Activated effector memory CD4-positive, alpha-beta T cell treated with Interleukin-2 at 50 U/mL for 16 hours (primary cell): Measurements from ENCODE around the gene RALGPS1.
"Not testable (repeated sequence)": the region's sequence is repeated elsewhere in the genome, so short reads cannot be mapped to it uniquely, and the experiment has no call there.

ENCODE experiments used
- DNase-seq: peaks from one replicate; pipeline ENCODE4 v3.0.0-alpha.2; 2020

RALGPS1 gene

DNA sequence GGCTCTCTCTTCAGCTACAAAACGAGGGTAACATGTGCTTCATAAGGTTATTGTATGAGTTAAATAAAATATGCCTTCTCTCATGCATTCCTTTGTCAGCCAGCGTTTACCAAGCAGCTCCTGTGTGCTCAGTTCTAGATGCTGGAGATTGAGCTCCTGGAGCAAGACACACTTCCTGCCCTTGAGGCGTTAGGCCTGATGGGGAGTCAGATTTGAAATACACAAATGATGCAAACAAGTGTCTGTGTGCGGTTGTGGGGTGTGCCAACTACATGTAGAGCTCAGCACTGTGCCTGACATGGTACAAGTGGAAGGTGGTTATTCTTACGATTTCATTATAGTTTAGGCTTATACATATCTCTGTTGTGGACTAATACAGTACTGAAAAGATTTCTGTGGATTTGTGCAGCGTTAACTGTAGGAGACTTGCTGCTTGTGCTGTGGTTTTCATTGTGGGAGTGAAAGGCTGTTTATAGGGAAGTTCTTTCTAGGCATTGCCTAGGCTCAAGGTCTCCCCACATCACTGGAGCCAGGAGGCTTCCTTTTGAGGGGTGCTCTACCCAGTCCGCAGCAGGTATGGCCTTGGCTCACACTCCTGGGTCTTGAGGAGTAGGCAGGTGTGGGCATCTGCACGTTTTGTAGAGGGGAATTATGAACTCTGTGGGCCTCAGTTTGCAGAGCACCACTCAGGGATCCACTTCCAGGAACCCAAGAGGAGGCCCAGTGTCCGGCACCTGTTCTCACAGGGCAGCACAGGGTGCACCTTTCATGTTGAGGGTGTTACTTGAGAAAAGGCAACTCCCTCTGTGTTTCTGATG, 247.7 kb downstream of the RALGPS1 start:
- DNase-seq, result no peak

DNA sequence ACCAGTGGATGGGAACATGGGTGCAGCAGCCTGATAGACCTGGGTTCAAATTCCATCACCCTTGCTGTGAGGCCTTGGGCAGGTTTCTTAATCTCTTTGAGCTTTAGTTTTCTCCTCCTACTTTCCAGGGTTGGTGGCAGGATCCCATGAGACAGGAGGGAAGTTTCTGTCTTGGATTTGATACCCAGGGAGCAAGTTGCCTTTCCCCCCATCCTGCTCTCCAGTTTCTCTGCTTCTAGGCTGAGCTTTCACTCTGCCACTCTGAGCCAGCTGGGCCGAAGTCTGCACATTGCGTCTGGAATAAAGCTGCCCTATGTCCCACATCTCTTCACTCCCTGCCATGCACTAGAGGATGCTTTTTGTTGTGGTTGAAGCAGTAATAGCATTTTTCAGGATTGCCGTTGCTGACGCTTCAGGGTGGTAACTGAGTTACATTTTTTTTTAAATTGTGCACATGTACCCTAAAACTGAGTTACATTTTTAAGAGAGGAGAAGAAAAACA, 248.3 kb downstream of the RALGPS1 start:
- no peak for DNase-seq

DNA sequence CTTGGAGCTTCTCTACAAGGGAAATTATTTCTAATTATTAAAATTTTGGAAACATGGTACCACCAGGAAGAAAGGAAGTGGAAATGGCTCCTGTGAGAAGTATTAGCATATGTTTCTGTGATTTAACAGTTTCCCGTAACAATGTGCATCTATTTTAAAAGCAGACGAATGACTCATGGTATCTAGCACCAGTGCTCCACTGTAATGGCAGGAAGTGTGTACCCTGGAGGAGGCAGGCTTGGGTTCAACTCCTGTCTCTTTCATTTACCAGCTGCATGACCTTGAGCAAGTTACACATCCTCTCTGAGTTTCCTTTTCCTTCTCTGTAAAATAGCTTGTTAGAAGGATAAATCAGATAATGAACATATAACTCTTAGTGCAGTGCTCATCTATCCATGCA, 248.8 kb downstream of the RALGPS1 start:
- DNase-seq, result no peak

DNA sequence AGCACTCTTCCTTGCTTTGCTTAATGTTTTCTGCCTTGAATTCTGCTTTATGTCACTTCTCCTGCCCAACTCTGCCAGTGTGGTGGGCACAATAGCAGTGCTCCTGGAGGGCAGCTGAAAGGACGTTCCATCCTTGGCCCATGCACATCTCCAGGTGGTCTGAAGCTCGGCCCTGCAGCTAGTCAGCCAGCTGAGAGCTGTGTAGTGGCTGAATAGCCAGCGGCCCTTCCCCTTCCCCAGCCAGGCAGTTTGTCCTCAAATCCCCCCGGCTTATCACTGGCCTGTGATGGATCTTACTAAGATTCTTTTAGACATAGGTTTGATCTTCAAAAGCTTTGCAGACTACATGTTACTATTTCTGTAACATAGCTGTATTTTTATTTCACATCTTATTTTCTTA, 250.5 kb downstream of the RALGPS1 start:
- no peak for DNase-seq

DNA sequence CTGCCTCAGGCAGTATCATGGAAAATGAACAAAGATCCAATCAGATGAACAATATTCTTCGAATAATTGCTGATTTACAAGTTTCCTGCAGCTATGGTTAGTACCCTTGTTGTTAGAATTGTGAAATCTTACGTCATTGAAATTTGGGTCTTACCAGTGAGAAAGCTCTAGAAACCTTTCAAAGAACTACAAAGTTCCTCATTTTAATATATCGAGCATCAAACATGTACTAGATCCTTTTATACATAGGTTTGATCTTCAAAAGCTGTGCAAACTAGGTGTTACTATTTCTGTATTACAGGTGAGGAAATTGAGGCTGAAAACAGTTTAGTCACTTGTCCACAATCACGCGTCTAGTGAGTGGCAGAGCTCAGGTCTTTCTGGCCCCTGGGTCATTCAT, 251.5 kb downstream of the RALGPS1 start:
- no peak for DNase-seq

DNA sequence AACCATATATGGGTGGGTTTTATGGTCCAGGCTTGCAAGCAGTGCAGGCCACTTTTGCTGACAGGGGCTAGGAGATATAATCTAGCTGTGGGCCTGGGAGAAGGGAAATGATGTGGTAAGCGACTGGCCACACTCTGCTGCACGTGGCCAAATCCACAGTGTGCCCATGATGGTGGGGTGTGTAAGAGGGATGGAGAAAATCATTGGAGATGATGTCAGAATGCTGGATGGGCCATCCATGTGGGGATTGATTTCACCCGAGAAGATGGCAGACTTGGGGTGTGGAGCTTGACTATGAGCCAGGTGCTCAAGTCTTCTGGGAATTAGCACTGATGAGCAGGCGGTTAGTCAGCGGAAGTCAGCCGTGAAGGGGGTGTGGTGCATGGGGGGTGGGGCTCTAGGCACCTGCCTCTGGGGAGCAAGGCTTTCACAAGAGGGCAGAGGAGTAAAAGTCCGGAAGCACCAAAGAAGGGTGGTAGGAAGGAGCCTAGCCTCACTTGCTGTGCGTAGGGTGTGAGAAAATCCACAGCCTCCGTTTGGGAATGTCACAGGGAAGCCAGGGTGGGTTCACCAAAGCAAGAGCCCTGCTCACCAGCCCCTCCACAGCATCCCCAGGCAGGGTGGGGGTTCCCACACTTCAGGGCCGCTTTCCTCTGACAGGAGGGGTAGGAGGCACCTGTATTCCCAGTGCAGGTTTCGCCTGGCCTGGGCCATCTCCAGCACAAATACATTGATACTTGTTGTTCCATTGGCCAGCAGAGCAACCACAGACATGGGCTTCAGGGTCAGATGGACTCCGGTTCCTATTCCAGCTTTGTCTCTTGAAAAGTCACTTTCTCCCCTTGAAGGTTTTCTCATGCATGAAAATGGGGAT, 252.3 kb downstream of the RALGPS1 start:
- no peak for DNase-seq

- no peak for DNase-seq
These were observed 253.2 kb downstream of the RALGPS1 start for GRCh38 chr9:127167560-127168326.

DNA sequence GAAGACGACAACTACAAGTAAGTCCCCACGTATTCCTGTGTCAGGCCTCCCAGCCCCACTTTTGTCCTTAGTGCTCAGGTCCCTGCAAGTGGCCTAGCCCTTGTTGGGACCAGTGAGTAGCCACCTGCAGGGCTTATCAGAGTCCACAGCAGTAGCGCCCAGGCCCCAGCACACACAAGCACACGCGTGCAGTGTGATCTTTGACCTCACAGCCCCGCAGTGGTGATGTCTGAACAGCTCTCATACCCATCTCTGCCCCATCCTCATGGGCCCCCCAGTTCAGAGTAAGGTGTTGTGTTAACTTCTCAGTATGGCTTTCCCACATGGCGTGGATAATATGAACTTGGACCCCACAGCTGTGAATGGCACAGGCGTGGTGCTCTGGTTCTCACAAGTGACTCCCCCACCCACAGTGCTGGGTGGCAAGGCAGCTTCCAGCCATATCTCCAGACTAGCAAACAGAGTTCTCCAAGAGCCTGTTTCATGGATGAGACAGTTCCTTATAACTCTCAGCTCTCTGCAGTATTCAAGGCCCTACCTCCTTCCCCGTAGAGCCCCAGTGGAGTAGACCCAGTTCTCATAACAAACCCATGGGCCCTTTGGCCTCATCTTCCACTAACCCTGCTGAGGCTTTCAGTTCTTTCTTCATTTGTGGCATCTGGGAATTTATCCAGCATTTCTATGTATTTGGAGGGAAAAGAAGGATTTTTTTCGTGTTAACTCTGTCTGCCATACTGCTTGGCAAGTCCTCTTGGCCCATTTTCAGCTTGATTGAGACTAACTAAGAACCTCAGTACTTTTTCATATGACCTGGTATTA, 254.4 kb downstream of the RALGPS1 start:
- no peak for DNase-seq

DNA sequence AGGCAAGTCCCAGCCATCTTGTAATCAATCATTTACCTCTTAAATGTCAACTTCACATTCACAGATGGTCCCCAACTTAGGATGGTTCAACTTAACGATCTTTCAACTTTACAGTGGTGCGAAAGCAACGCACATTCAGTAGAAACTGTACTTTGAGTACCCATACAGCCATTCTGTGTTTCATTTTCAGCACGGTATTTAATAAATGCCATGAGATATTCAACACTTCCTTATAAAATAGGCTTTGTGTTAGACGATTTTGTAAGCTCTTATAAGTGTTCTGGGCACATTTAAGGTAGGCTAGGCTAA, 254.9 kb downstream of the RALGPS1 start:
- DNase-seq, result no peak

GRCh38 chr9:127170103-127170502, 255.5 kb downstream of the RALGPS1 start:
- DNase-seq, result no peak

GRCh38 chr9:127170652-127171051, 256.1 kb downstream of the RALGPS1 start:
- DNase-seq, result no peak

- not testable (repeated sequence) for DNase-seq
These were observed 256.8 kb downstream of the RALGPS1 start for GRCh38 chr9:127171348-127171747.

GRCh38 chr9:127172066-127172707, 257.6 kb downstream of the RALGPS1 start:
- DNase-seq, result no peak

DNA sequence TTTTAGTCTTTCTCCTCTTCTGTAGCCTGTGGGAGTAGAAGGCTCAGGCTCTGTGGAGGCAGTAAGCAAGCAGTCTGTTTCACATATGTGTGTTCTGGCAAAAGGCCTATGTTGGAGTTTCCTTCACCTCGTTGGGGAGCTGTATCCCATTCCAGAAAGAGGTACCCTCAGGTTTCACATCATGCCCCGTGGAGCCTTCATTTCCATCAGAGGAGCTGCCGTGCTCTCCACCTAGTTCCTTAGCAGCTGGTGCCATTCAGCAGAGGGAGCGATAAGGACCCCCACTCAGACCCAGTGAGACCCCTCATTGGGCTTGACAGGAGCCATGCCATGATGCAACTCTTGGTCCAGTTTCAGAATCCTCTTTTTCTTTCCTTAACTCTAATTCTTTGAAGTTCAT, 258.5 kb downstream of the RALGPS1 start:
- DNase-seq, result no peak

DNA sequence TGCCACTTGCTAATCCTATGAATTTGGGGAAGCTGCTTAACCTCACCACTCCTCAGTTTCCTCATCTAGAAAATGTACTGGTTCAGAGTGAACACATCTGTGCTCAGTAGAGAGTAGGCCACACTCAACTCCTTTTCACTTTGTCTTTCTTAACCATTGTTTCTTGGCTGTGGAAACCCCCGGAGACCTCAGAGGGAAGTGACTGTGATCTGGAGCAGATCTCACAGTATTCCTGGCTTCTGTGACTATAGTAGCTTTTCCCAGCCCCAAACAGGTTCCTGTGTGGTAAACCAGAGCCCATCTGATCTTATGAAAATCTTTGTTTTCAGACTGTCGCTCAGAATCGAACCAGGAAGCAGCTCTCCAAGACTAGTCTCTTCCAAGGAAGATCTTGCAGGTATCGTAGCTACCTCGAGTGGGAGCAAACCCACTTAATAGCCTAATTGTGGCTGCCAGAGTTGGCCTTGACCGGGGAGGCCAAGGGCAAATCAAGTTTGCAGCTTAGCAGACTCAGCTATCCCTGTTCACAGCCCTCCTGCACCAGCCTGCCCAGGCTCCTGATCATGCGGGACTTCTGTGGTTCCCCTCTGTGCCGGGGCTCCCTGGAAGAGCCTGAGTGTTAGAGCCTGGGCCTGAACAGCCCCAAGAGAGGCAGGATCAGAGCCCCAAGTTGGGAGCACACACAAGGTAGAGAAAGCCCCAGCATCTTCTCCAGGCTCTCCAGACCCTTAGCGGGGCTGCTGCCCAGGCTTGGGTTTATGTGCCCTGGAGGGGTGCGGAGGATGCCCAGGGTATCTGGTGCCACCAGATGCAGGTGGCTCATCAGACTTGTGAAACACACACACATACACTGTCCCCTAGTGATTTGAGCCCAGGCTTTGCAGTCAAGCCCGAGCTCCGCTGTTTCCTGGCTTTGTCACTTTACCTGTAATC, 260.1 kb downstream of the RALGPS1 start:
- no peak for DNase-seq

- no peak for DNase-seq
These were observed 260.7 kb downstream of the RALGPS1 start for GRCh38 chr9:127175319-127175715.

- no peak for DNase-seq
These were observed 261.2 kb downstream of the RALGPS1 start for GRCh38 chr9:127175764-127176163.

GRCh38 chr9:127176631-127177030, 262.0 kb downstream of the RALGPS1 start:
- DNase-seq, result no peak

DNA sequence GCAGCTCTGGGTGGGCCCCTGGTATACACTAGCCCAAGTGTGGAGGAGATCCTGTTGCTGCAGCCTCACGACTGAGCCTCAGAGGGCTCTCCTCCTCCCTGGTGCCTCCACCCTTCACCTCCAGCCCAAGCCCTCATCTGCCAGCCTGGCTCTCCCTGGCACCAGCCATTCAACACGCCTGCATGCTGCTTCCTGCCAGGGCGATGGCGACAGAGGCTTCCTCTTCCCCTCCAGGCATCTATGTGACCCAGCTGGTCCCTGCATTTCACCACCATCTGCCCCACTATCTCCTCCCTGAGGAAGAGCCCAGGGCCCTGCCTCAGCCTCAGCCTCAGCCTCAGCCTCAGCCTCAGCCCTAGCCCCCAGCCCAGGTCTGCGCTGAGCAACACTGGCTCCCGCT, 262.6 kb downstream of the RALGPS1 start:
- no peak for DNase-seq

- no peak for DNase-seq
These were observed 263.2 kb downstream of the RALGPS1 start for GRCh38 chr9:127177665-127178265.
